PC-3 (cell line): ENCODE data around the gene AGBL3.

Experiments used
- EZH2phosphoT487 ChIP-seq: fragments of 300-600 bp; sonication (generic); IDR thresholded peaks from 2 replicates; pipeline ENCODE4 v1.6.1; 2018; ENCODE audit warnings: mild to moderate bottlenecking, antibody characterized with exemption, low read length, borderline replicate concordance
- TF ChIP-seq, protein P1 (sequence below): fragments of 300-600 bp; sonication (generic); conservative IDR thresholded peaks from 2 replicates; pipeline ENCODE4 v1.5.1; 2017; ENCODE audit warnings: antibody characterized with exemption, low read depth, mild to moderate bottlenecking, low read length

DNA sequence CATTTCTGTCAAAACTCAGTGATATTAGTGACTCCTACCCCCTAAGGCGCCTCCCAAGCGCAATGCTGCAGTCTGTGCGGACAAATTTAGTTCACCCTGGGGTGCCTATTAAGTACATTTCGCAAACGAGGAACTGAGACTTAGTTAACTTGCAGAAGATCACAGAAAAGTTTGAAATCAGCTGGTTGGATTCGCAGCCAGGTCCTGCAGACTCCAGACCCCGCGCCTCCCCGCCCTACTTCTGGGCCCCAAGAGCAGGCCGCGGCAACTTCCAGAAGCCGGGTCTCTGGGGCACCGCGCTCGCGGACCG, 183.6 kb downstream of the AGBL3 start:
- TF ChIP-seq, protein P1, sequence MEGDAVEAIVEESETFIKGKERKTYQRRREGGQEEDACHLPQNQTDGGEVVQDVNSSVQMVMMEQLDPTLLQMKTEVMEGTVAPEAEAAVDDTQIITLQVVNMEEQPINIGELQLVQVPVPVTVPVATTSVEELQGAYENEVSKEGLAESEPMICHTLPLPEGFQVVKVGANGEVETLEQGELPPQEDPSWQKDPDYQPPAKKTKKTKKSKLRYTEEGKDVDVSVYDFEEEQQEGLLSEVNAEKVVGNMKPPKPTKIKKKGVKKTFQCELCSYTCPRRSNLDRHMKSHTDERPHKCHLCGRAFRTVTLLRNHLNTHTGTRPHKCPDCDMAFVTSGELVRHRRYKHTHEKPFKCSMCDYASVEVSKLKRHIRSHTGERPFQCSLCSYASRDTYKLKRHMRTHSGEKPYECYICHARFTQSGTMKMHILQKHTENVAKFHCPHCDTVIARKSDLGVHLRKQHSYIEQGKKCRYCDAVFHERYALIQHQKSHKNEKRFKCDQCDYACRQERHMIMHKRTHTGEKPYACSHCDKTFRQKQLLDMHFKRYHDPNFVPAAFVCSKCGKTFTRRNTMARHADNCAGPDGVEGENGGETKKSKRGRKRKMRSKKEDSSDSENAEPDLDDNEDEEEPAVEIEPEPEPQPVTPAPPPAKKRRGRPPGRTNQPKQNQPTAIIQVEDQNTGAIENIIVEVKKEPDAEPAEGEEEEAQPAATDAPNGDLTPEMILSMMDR: no peak
- TF ChIP-seq EZH2phosphoT487: no peak
